ENCODE results near the gene CSN1S1.

The CSN1S1 gene, protein sequence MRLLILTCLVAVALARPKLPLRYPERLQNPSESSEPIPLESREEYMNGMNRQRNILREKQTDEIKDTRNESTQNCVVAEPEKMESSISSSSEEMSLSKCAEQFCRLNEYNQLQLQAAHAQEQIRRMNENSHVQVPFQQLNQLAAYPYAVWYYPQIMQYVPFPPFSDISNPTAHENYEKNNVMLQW

DNA sequence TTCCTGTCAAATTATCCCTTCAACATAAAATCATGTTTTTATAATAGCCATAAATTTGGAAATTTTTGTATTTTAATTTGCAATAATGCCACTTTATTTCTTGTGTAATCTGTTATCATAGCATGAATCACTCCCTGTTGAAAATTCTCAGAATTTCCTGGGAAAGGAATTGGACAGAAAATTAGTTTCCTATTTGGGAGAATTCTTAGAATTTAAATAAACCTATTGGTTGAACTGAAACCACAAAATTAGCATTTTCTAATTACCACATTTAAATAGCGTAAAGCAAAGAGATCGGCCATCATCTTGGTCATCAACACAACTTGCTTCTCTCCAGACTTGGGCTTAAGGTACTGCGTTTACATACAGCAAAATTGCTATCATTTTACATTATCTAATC, at the start of gene CSN1S1:
Gene CSN1S1 (plus strand): TSS at position 301 of the 400 bp plus-strand sequence. CDS start 1,488 bp downstream, outside the sequence.
- TF ChIP-seq EZH2 (IDR thresholded peaks at IDR 0.05) = no peak
- no peak for TF ChIP-seq FOXP2 (optimal IDR thresholded peaks at IDR 0.05; ENCODE audit: control extremely low read depth, extremely low read length, insufficient read depth)
- TF ChIP-seq POLR2AphosphoS5 (IDR thresholded peaks at IDR 0.05; ENCODE audit: borderline replicate concordance, low read depth, low read length) = no peak
- H3K9ac ChIP-seq (ENCODE audit: insufficient read length) = no peak within 1 kb of the TSS
- H3K27ac ChIP-seq = no peak within 1 kb of the TSS
- H3K9me3 ChIP-seq (ENCODE audit: low read depth, low read length) = no peaks in the 10 kb centered on the region
- no peak within 1 kb of the TSS for H3K4me3 ChIP-seq
- DNase-seq (ENCODE audit: low read depth, low spot score) = no peak
- no peaks in the 10 kb centered on the region for H3K36me3 ChIP-seq (ENCODE audit: insufficient read depth, low read length)

DNA sequence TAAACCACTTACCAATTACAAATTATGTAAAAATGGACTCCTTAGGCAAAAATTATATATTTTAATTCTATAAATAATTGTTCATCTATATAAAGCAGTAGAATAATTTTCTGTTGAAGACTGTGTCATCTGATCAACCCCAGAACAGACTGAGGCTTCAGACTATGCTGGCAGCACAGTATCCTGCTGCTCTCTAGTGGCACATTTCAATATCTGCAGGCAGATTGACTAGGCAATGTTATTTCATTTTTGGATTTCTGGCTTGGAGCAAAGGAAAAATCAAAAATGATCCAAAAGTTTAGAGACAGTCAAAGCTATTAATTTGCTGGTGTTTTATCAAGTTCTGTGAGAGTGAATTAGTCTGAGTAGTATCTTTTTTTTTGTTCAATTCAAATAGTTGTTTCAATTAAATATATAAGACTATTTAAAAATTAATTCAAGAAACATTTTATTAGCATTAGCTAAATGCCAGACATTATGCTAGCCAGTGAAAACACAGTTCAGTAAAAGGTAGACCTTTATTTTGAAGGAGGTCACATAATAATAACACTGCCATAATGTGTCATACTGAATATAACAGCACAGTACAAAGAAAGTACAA, 49.6 kb upstream of the CSN1S1 start:
- H3K36me3 ChIP-seq (ENCODE audit: insufficient read depth, low read length) = no peaks in the 10 kb centered on the region
- no peak overlapping the region for H3K9ac ChIP-seq (ENCODE audit: insufficient read length)
- no peak for TF ChIP-seq EZH2 (IDR thresholded peaks at IDR 0.05)
- no peak for TF ChIP-seq FOXP2 (optimal IDR thresholded peaks at IDR 0.05; ENCODE audit: control extremely low read depth, extremely low read length, insufficient read depth)
- TF ChIP-seq POLR2AphosphoS5 (IDR thresholded peaks at IDR 0.05; ENCODE audit: borderline replicate concordance, low read depth, low read length) = no peak
- H3K9me3 ChIP-seq (ENCODE audit: low read depth, low read length) = no peaks in the 10 kb centered on the region
- H3K27ac ChIP-seq = no peak overlapping the region
- H3K4me3 ChIP-seq = no peak overlapping the region
- DNase-seq (ENCODE audit: low read depth, low spot score) = no peak

DNA sequence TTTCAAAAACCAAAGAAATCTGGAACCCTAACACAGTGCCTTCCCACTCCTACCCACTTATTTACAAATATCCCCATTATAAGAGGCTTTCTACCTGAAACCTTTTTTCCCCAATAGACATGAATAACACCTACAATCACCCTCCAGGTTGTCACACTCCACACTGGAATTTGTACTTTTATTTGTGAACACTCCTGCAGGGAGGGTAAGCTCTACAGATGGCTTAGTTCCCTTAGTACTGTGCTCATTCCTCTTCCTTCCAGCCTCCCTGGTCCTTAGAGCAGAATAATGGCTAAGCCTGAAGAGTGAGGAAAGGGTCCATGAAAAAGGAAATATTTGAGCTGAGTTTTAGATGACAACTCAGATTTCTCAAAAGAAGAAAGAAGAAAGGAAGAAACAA, 48.7 kb upstream of the CSN1S1 start:
- Histone ChIP-seq H3K4me3 (no peak overlapping the region), H3K27ac (no peak overlapping the region), H3K36me3 (ENCODE audit: insufficient read depth, low read length) (no peaks in the 10 kb centered on the region), H3K9me3 (ENCODE audit: low read depth, low read length) (no peaks in the 10 kb centered on the region), H3K9ac (ENCODE audit: insufficient read length) (no peak overlapping the region)
- no peak for DNase-seq (ENCODE audit: low read depth, low spot score)
- TF ChIP-seq POLR2AphosphoS5 (IDR thresholded peaks at IDR 0.05; ENCODE audit: borderline replicate concordance, low read depth, low read length) = no peak
- TF ChIP-seq EZH2 (IDR thresholded peaks at IDR 0.05) = no peak
- TF ChIP-seq FOXP2 (optimal IDR thresholded peaks at IDR 0.05; ENCODE audit: control extremely low read depth, extremely low read length, insufficient read depth) = no peak

DNA sequence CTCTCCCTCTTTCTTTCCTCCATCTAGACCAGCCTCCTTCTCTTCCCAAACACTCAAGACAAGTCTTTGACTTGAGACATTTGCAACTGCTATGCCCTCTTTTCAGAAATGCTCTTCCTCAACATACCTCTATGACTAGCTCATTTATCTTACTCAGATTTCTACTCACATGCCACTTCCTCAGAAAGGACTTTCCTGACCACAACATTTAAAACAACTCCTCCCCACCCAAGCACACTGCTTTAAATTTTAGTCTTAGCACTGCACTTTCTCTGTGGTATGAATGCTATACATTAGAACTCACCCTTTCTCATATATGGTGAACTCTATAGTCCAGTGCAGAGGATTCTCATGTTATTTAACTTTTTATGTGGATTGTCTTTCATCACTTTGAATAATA, 42.5 kb upstream of the CSN1S1 start:
- Histone ChIP-seq H3K27ac (no peak overlapping the region), H3K9me3 (ENCODE audit: low read depth, low read length) (no peaks in the 10 kb centered on the region), H3K4me3 (no peak overlapping the region), H3K36me3 (ENCODE audit: insufficient read depth, low read length) (no peaks in the 10 kb centered on the region), H3K9ac (ENCODE audit: insufficient read length) (no peak overlapping the region)
- no peak for DNase-seq (ENCODE audit: low read depth, low spot score)
- TF ChIP-seq EZH2 (IDR thresholded peaks at IDR 0.05) = no peak
- TF ChIP-seq POLR2AphosphoS5 (IDR thresholded peaks at IDR 0.05; ENCODE audit: borderline replicate concordance, low read depth, low read length) = no peak
- TF ChIP-seq FOXP2 (optimal IDR thresholded peaks at IDR 0.05; ENCODE audit: control extremely low read depth, extremely low read length, insufficient read depth) = no peak

DNA sequence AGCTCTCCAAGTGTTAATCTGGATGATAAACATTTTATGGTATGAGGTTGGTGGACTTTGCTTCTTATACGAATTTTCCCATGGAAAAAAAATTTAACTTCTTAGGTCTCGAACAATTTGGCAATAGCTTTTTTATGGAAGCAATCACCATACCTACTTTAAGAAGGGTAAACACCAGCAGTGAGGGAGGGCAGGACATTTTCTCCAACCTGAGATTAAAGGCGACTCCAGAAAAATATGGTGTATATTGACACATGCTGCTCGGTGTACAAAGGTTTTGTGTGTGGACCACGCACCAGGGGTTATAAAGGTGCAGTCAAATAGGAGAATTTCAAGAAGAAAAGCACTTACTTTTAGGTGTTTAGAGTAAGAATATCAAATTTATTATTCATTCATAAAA, 36.7 kb upstream of the CSN1S1 start:
- Histone ChIP-seq H3K9me3 (ENCODE audit: low read depth, low read length) (no peaks in the 10 kb centered on the region), H3K9ac (ENCODE audit: insufficient read length) (no peak overlapping the region), H3K27ac (no peak overlapping the region), H3K36me3 (ENCODE audit: insufficient read depth, low read length) (no peaks in the 10 kb centered on the region), H3K4me3 (no peak overlapping the region)
- no peak for TF ChIP-seq FOXP2 (optimal IDR thresholded peaks at IDR 0.05; ENCODE audit: control extremely low read depth, extremely low read length, insufficient read depth)
- no peak for TF ChIP-seq POLR2AphosphoS5 (IDR thresholded peaks at IDR 0.05; ENCODE audit: borderline replicate concordance, low read depth, low read length)
- no peak for TF ChIP-seq EZH2 (IDR thresholded peaks at IDR 0.05)
- DNase-seq (ENCODE audit: low read depth, low spot score) = no peak

DNA sequence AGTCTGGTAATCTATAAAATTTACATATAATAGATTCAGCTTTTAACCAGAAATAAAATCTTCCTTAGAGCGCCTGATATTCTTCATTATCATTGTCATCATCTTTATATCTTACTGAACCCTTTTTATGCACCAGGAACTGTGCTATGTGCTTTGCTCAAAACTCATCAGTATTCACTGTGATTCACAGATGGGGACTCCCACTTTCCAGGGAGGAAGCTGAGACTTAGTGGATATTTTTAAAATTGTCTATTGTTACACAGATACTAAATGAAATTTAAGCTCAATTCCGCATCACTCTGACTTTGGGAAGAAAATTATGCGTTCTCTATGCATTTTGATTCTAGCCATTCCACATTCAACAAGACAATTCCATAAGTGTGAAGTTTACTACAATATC, 36.1 kb upstream of the CSN1S1 start:
- TF ChIP-seq POLR2AphosphoS5 (IDR thresholded peaks at IDR 0.05; ENCODE audit: borderline replicate concordance, low read depth, low read length) (no peak), EZH2 (IDR thresholded peaks at IDR 0.05) (no peak), FOXP2 (optimal IDR thresholded peaks at IDR 0.05; ENCODE audit: control extremely low read depth, extremely low read length, insufficient read depth) (no peak)
- H3K9me3 ChIP-seq (ENCODE audit: low read depth, low read length) = no peaks in the 10 kb centered on the region
- H3K4me3 ChIP-seq = no peak overlapping the region
- no peak for DNase-seq (ENCODE audit: low read depth, low spot score)
- H3K27ac ChIP-seq = no peak overlapping the region
- H3K9ac ChIP-seq (ENCODE audit: insufficient read length) = no peak overlapping the region
- no peaks in the 10 kb centered on the region for H3K36me3 ChIP-seq (ENCODE audit: insufficient read depth, low read length)

DNA sequence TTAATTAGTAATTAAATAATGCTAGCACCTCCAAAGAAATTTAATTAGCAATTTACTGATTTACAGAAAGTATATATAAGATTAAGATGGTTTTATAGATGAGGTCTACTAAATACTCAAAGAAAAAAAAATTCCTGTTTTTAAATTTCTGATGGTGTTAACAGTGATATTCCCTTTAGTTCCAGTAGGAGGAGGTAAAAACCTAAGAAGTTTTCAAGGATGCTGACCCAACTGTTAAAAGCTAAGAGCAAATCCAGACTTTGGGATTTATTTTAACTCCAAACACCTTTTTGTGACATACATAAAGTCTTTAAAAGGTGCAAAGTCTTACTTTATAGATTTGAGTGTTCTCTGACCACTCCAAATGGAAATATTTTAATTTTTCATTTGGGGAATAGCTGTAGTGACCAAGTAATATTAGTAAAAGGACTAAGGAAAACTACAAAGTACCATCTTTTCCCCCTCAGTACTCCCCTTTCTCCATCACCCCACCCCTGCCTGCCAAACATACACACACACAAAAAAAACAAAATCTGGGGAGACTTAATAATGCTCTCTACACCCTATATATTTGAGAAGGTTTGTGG, 34.2 kb upstream of the CSN1S1 start:
- DNase-seq (ENCODE audit: low read depth, low spot score) = peak; percentile 8

DNA sequence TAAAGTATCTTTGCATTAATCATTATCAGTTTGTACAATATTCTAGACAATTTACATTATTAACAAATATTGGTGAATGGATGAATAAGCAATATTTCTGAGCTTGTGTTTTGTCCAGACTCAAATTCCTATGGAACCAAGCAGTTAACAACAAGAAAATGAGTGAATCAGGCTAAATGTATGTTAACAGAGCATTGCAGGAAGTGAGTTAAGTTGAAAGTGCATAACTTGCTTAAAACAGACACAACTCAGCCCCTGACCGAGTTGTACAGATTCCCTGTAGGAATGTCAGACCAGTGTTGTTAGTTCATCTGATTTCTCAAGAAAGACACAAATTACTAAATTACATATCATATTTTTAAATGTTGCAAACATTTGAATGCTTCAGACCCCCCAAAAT, 23.7 kb upstream of the CSN1S1 start:
- no peaks in the 10 kb centered on the region for H3K9me3 ChIP-seq (ENCODE audit: low read depth, low read length)
- no peak overlapping the region for H3K9ac ChIP-seq (ENCODE audit: insufficient read length)
- TF ChIP-seq POLR2AphosphoS5 (IDR thresholded peaks at IDR 0.05; ENCODE audit: borderline replicate concordance, low read depth, low read length) = no peak
- TF ChIP-seq EZH2 (IDR thresholded peaks at IDR 0.05) = no peak
- no peak for TF ChIP-seq FOXP2 (optimal IDR thresholded peaks at IDR 0.05; ENCODE audit: control extremely low read depth, extremely low read length, insufficient read depth)
- DNase-seq (ENCODE audit: low read depth, low spot score) = no peak
- H3K36me3 ChIP-seq (ENCODE audit: insufficient read depth, low read length) = no peaks in the 10 kb centered on the region
- no peak overlapping the region for H3K4me3 ChIP-seq
- H3K27ac ChIP-seq = no peak overlapping the region

More for the DNA sequence above, 34.2 kb upstream of the CSN1S1 start:
- Histone ChIP-seq H3K36me3 (ENCODE audit: insufficient read depth, low read length) (no peaks in the 10 kb centered on the region), H3K9ac (ENCODE audit: insufficient read length) (no peak overlapping the region), H3K27ac (no peak overlapping the region), H3K4me3 (no peak overlapping the region), H3K9me3 (ENCODE audit: low read depth, low read length) (no peaks in the 10 kb centered on the region)
- TF ChIP-seq EZH2 (IDR thresholded peaks at IDR 0.05) = no peak
- TF ChIP-seq POLR2AphosphoS5 (IDR thresholded peaks at IDR 0.05; ENCODE audit: borderline replicate concordance, low read depth, low read length) = no peak
- TF ChIP-seq FOXP2 (optimal IDR thresholded peaks at IDR 0.05; ENCODE audit: control extremely low read depth, extremely low read length, insufficient read depth) = no peak

All from SK-N-MC (cell line).